Measurements from ENCODE around the gene AP1AR.

The AP1AR gene

DNA sequence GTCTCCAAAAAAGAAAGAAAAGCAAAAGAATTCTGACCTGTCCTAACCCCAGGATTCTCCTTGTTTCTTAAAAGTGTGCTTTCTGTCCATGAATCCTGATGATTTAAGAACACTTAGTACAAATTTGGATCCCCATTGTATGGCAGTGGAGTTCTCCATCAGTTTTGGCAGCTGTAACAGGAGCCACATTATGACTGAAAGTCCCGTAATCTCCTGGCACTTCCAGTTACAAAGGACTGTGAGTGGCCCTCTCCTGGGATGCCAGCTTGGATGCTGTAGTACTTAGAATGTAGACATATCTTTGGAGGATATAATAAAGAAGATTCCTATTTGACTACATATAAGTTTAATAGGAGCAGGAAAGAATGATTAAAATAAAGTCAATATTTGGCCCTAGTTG, 20.6 kb downstream of the AP1AR start:
- no CpG with 5 or more reads among the region's 1 CpG for WGBS, 2 donors (ENCODE audit: extremely low coverage in 2 of 2, insufficient read length in 2 of 2, insufficient replicate concordance in 1 of 2)
- no peak overlapping the region for H2BK5ac ChIP-seq (ENCODE audit: low read length)

DNA sequence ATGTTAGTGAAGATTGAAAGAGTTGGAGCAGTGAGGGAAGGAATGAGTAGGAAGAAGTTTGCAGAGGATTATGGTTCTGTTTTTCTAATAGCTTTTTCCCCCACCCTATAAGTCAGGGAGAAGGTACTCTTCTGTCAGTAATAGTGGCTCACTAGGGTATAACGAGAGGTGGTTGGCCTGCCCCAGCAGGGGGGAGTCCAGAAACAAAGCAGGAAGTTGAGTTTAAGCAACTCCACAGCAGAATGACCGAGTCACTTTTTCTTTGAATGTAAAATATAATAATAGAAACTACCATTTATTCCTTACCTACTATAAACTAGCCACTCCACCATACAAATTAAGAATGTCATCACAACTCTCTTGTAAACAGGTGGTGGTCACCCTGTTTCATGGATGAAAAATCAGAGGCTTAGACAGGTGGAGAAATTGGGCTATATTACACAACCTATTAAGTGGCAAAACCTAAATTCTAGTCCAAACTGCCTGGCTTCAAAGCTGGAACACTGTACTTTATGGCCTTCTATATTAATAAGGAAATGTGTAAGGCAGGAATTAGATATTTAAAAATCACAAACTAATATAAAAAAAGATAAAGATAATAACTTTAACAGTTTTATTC, 21.9 kb downstream of the AP1AR start:
- DNase-seq (ENCODE audit: low spot score), result no peak
- no peak overlapping the region for H3K23ac ChIP-seq (ENCODE audit: low read depth, low read length, poor library complexity)
- no peaks in the 10 kb centered on the region for H3K79me1 ChIP-seq (ENCODE audit: low read depth, low read length)
- H2AFZ ChIP-seq (ENCODE audit: low read length), result no peak overlapping the region
- no peak overlapping the region for H3K4me3 ChIP-seq (ENCODE audit: low read length in 2 of 2)
- no peak overlapping the region for H3K4me2 ChIP-seq (ENCODE audit: insufficient read depth, low read length, poor library complexity, severe bottlenecking)
- no CpG with 5 or more reads among the region's 2 CpGs for WGBS, 2 donors (ENCODE audit: extremely low coverage in 2 of 2, insufficient read length in 2 of 2, insufficient replicate concordance in 1 of 2)
- no peak overlapping the region for H3K27ac ChIP-seq (replicated peaks; ENCODE audit: low read length)
- peaks cover 0 to 29% of the 10 kb centered on the region in 2 donors for H3K36me3 ChIP-seq (replicated peaks in 1 of 2; ENCODE audit: control insufficient read depth in 2 of 2, insufficient read depth in 2 of 2, low read length in 2 of 2)
- no peak overlapping the region for H2AK5ac ChIP-seq (ENCODE audit: low read depth, low read length)
- H2BK5ac ChIP-seq (ENCODE audit: low read length), result no peak overlapping the region
- no peak overlapping the region for H3K9ac ChIP-seq (ENCODE audit: low read depth, low read length, poor library complexity)
- no peaks in the 10 kb centered on the region for H3K27me3 ChIP-seq (ENCODE audit: control insufficient read depth in 3 of 3, insufficient read depth in 3 of 3, low read depth in 1 of 3, low read length in 3 of 3)
- H2BK12ac ChIP-seq (ENCODE audit: low read length), result no peak overlapping the region
- H3K4me1 ChIP-seq (ENCODE audit: control insufficient read depth in 2 of 2, insufficient read depth in 1 of 2, low read depth in 1 of 2, low read length in 2 of 2), result no peaks in the 10 kb centered on the region
- no peak overlapping the region for H3K4ac ChIP-seq (ENCODE audit: low read length)
- no peak overlapping the region for H4K8ac ChIP-seq (ENCODE audit: low read depth, low read length)
- no peak overlapping the region for H3K18ac ChIP-seq (ENCODE audit: low read length)
- no peak overlapping the region for H2BK15ac ChIP-seq (ENCODE audit: low read length)
- H4K91ac ChIP-seq (ENCODE audit: low read depth, low read length, poor library complexity), result no peak overlapping the region
- H3K14ac ChIP-seq (ENCODE audit: low read length), result no peak overlapping the region
- H3K9me3 ChIP-seq (replicated peaks in 1 of 2; ENCODE audit: control insufficient read depth in 2 of 2, insufficient read depth in 1 of 2, low read depth in 1 of 2, low read length in 2 of 2), result no peaks in the 10 kb centered on the region
- no peak overlapping the region for H2BK120ac ChIP-seq (ENCODE audit: low read depth, low read length)

More for the DNA sequence above, 20.6 kb downstream of the AP1AR start:
- Histone ChIP-seq H3K9me3 (replicated peaks in 1 of 2; ENCODE audit: control insufficient read depth in 2 of 2, insufficient read depth in 1 of 2, low read depth in 1 of 2, low read length in 2 of 2) (no peaks in the 10 kb centered on the region), H3K14ac (ENCODE audit: low read length) (no peak overlapping the region), H4K8ac (ENCODE audit: low read depth, low read length) (no peak overlapping the region), H3K9ac (ENCODE audit: low read depth, low read length, poor library complexity) (no peak overlapping the region), H3K4ac (ENCODE audit: low read length) (no peak overlapping the region), H3K27me3 (ENCODE audit: control insufficient read depth in 3 of 3, insufficient read depth in 3 of 3, low read depth in 1 of 3, low read length in 3 of 3) (no peaks in the 10 kb centered on the region), H3K79me1 (ENCODE audit: low read depth, low read length) (no peaks in the 10 kb centered on the region), H2BK120ac (ENCODE audit: low read depth, low read length) (no peak overlapping the region), H4K91ac (ENCODE audit: low read depth, low read length, poor library complexity) (no peak overlapping the region), H3K4me3 (ENCODE audit: low read length in 2 of 2) (no peak overlapping the region), H2AK5ac (ENCODE audit: low read depth, low read length) (no peak overlapping the region), H3K4me2 (ENCODE audit: insufficient read depth, low read length, poor library complexity, severe bottlenecking) (no peak overlapping the region), H3K23ac (ENCODE audit: low read depth, low read length, poor library complexity) (no peak overlapping the region), H2BK12ac (ENCODE audit: low read length) (no peak overlapping the region), H2BK15ac (ENCODE audit: low read length) (no peak overlapping the region), H3K36me3 (replicated peaks in 1 of 2; ENCODE audit: control insufficient read depth in 2 of 2, insufficient read depth in 2 of 2, low read length in 2 of 2) (peaks cover 0 to 21% of the 10 kb centered on the region in 2 donors), H3K27ac (replicated peaks; ENCODE audit: low read length) (no peak overlapping the region), H3K18ac (ENCODE audit: low read length) (no peak overlapping the region), H2AFZ (ENCODE audit: low read length) (no peak overlapping the region), H3K4me1 (ENCODE audit: control insufficient read depth in 2 of 2, insufficient read depth in 1 of 2, low read depth in 1 of 2, low read length in 2 of 2) (no peaks in the 10 kb centered on the region)
- DNase-seq (ENCODE audit: low spot score), result no peak

DNA sequence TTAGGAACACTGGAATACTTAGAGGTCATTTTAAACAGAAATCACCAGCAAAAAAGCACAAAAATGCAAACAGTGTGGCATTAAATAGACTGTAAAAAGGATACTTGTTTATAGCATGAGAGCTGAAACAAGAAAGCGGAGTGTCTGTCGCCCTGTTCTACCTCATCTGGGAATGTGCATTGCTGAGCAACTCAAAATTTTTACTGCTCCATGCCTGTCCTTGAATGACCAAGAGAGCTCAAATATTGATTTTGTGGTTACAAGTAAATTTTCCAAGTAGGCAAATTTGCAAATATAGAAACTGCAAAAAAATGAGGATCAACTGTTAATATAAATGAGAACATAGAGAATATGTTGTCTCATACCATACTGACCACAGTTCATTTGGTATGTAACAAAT, 25.5 kb downstream of the AP1AR start:
- H3K18ac ChIP-seq (ENCODE audit: low read length), result no peak overlapping the region

DNA sequence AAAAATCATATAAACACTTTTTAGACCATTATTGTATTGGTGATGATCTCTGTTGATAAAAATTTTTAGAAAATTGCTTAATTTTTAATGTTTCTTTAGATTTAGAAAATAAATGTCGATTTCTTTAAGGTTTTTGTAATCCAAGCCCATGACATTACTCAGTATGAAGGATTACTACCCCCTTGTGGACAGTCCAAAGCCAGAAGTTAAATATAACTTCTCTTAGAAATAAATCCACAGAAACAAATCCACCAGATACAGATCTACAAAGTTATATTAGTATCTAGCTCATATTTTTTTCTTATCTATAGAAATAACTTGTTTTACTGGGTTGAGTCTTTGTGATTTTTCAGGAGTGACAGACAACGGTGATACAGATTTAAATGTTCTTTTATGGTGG, 35.2 kb downstream of the AP1AR start:
- no peak for DNase-seq (ENCODE audit: low spot score)
- no peaks in the 10 kb centered on the region for H3K79me1 ChIP-seq (ENCODE audit: low read depth, low read length)

More for the DNA sequence above, 25.5 kb downstream of the AP1AR start:
- no peak overlapping the region for H3K23ac ChIP-seq (ENCODE audit: low read depth, low read length, poor library complexity)
- H2BK12ac ChIP-seq (ENCODE audit: low read length), result no peak overlapping the region
- H3K79me1 ChIP-seq (ENCODE audit: low read depth, low read length), result no peaks in the 10 kb centered on the region
- H2AFZ ChIP-seq (ENCODE audit: low read length), result no peak overlapping the region
- WGBS, 2 donors (ENCODE audit: extremely low coverage in 2 of 2, insufficient read length in 2 of 2, insufficient replicate concordance in 1 of 2), result no CpG with 5 or more reads among the region's 2 CpGs
- H4K8ac ChIP-seq (ENCODE audit: low read depth, low read length), result no peak overlapping the region
- no peak overlapping the region for H3K9ac ChIP-seq (ENCODE audit: low read depth, low read length, poor library complexity)
- H3K27me3 ChIP-seq (ENCODE audit: control insufficient read depth in 3 of 3, insufficient read depth in 3 of 3, low read depth in 1 of 3, low read length in 3 of 3), result no peaks in the 10 kb centered on the region
- no peak overlapping the region for H4K91ac ChIP-seq (ENCODE audit: low read depth, low read length, poor library complexity)
- no peak overlapping the region for H3K4me2 ChIP-seq (ENCODE audit: insufficient read depth, low read length, poor library complexity, severe bottlenecking)
- H3K4me1 ChIP-seq (ENCODE audit: control insufficient read depth in 2 of 2, insufficient read depth in 1 of 2, low read depth in 1 of 2, low read length in 2 of 2), result no peaks in the 10 kb centered on the region
- no peak overlapping the region for H3K27ac ChIP-seq (replicated peaks; ENCODE audit: low read length)
- H3K4ac ChIP-seq (ENCODE audit: low read length), result no peak overlapping the region
- no peak overlapping the region for H2BK120ac ChIP-seq (ENCODE audit: low read depth, low read length)
- peaks cover 2 to 56% of the 10 kb centered on the region in 2 donors for H3K36me3 ChIP-seq (replicated peaks in 1 of 2; ENCODE audit: control insufficient read depth in 2 of 2, insufficient read depth in 2 of 2, low read length in 2 of 2)
- H3K14ac ChIP-seq (ENCODE audit: low read length), result no peak overlapping the region
- H3K9me3 ChIP-seq (replicated peaks in 1 of 2; ENCODE audit: control insufficient read depth in 2 of 2, insufficient read depth in 1 of 2, low read depth in 1 of 2, low read length in 2 of 2), result no peaks in the 10 kb centered on the region
- H2BK15ac ChIP-seq (ENCODE audit: low read length), result no peak overlapping the region
- no peak overlapping the region for H2BK5ac ChIP-seq (ENCODE audit: low read length)
- no peak overlapping the region for H3K4me3 ChIP-seq (ENCODE audit: low read length in 2 of 2)
- H2AK5ac ChIP-seq (ENCODE audit: low read depth, low read length), result no peak overlapping the region
- DNase-seq (ENCODE audit: low spot score), result no peak

More for the DNA sequence above, 35.2 kb downstream of the AP1AR start:
- no peak overlapping the region for H2BK5ac ChIP-seq (ENCODE audit: low read length)
- no peak overlapping the region for H4K91ac ChIP-seq (ENCODE audit: low read depth, low read length, poor library complexity)
- no peak overlapping the region for H2AFZ ChIP-seq (ENCODE audit: low read length)
- no peak overlapping the region for H2BK120ac ChIP-seq (ENCODE audit: low read depth, low read length)
- H3K14ac ChIP-seq (ENCODE audit: low read length), result no peak overlapping the region
- no peaks in the 10 kb centered on the region for H3K9me3 ChIP-seq (replicated peaks in 1 of 2; ENCODE audit: control insufficient read depth in 2 of 2, insufficient read depth in 1 of 2, low read depth in 1 of 2, low read length in 2 of 2)
- H3K4ac ChIP-seq (ENCODE audit: low read length), result no peak overlapping the region
- no peak overlapping the region for H3K9ac ChIP-seq (ENCODE audit: low read depth, low read length, poor library complexity)
- H4K8ac ChIP-seq (ENCODE audit: low read depth, low read length), result no peak overlapping the region
- no peak overlapping the region for H3K18ac ChIP-seq (ENCODE audit: low read length)
- no peaks in the 10 kb centered on the region for H3K4me1 ChIP-seq (ENCODE audit: control insufficient read depth in 2 of 2, insufficient read depth in 1 of 2, low read depth in 1 of 2, low read length in 2 of 2)
- no peak overlapping the region for H2AK5ac ChIP-seq (ENCODE audit: low read depth, low read length)
- H3K4me3 ChIP-seq (ENCODE audit: low read length in 2 of 2), result no peak overlapping the region
- no CpG with 5 or more reads among the region's 2 CpGs for WGBS, 2 donors (ENCODE audit: extremely low coverage in 2 of 2, insufficient read length in 2 of 2, insufficient replicate concordance in 1 of 2)
- no peak overlapping the region for H3K4me2 ChIP-seq (ENCODE audit: insufficient read depth, low read length, poor library complexity, severe bottlenecking)
- no peak overlapping the region for H2BK12ac ChIP-seq (ENCODE audit: low read length)
- H3K27ac ChIP-seq (replicated peaks; ENCODE audit: low read length), result no peak overlapping the region
- no peak overlapping the region for H2BK15ac ChIP-seq (ENCODE audit: low read length)
- no peaks in the 10 kb centered on the region for H3K27me3 ChIP-seq (ENCODE audit: control insufficient read depth in 3 of 3, insufficient read depth in 3 of 3, low read depth in 1 of 3, low read length in 3 of 3)
- H3K23ac ChIP-seq (ENCODE audit: low read depth, low read length, poor library complexity), result no peak overlapping the region
- peaks cover 1 to 81% of the 10 kb centered on the region in 2 donors for H3K36me3 ChIP-seq (replicated peaks in 1 of 2; ENCODE audit: control insufficient read depth in 2 of 2, insufficient read depth in 2 of 2, low read length in 2 of 2)

Data from neuronal stem cell (in vitro differentiated cells).